ENCODE results near the gene FXYD5. TPM values are rescaled to one million over a fixed set of nuclear protein-coding genes. Genes with fewer than 3 reads are reported as not detected.

FXYD5 gene
- total RNA-seq, 1 donor from 2014 or later, result 12.4 TPM

DNA sequence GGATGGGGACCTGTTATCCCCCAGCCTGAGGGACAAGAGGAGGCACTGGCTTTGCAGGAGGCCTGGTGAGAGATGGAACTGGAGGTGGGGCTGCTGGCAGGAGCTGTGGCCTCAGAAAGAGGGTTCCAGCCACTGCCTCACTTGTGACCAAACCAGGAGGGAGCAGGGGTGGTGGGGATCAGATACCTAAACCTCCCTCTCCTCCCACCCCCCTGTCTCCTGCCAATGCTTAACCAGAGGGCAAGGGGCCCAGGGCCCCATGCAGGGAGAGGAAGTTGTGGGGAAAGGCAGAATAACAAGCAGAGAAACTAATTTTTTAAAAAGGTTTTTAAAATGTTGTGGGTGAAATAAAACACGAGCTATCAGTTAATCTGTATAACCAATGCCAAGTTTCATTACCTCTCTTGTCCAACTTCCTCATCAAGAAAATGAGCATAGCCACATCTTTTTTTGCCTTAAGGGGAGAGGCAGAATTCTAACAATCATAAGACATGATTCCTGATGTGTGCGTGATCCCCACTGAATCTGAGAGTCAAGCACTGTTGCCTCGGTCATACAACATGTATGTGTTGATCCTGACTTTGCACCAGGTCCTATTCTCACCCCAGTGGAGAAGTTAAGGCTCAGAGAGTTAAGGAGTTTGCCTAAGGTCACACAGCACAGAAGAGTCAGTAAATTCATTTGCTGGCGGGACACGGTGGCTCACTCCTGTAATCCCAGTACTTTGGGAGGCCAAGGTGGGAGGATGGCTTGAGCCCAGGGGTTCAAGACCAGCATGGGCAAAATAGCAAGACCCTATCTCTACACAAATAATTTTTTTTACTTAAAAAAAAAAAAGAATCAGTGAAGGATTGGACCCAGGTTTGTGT, 12.9 kb downstream of the FXYD5 start:
- TF ChIP-seq, protein P1, sequence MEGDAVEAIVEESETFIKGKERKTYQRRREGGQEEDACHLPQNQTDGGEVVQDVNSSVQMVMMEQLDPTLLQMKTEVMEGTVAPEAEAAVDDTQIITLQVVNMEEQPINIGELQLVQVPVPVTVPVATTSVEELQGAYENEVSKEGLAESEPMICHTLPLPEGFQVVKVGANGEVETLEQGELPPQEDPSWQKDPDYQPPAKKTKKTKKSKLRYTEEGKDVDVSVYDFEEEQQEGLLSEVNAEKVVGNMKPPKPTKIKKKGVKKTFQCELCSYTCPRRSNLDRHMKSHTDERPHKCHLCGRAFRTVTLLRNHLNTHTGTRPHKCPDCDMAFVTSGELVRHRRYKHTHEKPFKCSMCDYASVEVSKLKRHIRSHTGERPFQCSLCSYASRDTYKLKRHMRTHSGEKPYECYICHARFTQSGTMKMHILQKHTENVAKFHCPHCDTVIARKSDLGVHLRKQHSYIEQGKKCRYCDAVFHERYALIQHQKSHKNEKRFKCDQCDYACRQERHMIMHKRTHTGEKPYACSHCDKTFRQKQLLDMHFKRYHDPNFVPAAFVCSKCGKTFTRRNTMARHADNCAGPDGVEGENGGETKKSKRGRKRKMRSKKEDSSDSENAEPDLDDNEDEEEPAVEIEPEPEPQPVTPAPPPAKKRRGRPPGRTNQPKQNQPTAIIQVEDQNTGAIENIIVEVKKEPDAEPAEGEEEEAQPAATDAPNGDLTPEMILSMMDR (IDR thresholded peaks at IDR 0.05; ENCODE audit: insufficient read depth, low read length, severe bottlenecking), result no peak
- FAIRE-seq (no peak), DNase-seq (ENCODE audit: low read depth) (no peak)
- Histone ChIP-seq H3K4me3 (ENCODE audit: low read depth, low read length) (no peak overlapping the region), H3K36me3 (ENCODE audit: control insufficient read depth, insufficient read depth, low read length) (peaks cover 12% of the 10 kb centered on the region), H3K27me3 (ENCODE audit: control insufficient read depth, insufficient read depth, low read length) (no peaks in the 10 kb centered on the region)

DNA sequence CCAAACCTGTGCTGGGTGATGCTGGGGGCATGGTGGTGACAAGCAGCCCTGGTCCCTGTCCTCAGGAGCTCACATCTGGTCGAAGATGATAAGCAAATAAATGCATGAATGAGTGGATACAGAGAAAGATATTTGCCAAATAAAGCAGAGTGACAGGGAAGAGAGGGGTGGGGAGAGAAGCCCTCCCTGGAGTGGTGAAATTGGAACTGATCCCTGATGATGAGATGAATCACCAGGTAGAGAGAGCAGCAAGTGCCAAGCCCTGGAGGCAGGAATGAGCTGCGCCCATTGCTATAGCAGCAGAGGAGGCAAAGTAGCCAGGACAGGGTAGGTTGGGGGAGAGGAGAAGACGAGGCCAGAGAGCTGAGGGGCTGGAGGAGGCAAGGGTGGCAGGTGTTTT, 13.7 kb downstream of the FXYD5 start:
- DNase-seq (ENCODE audit: low read depth) (peak; percentile 83), FAIRE-seq (peak; percentile 28)
- peaks cover 12% of the 10 kb centered on the region for H3K36me3 ChIP-seq (ENCODE audit: control insufficient read depth, insufficient read depth, low read length)
- TF ChIP-seq, protein P1 (IDR thresholded peaks at IDR 0.05; ENCODE audit: insufficient read depth, low read length, severe bottlenecking), result peak; percentile 36
- H3K27me3 ChIP-seq (ENCODE audit: control insufficient read depth, insufficient read depth, low read length), result no peaks in the 10 kb centered on the region
- no peak overlapping the region for H3K4me3 ChIP-seq (ENCODE audit: low read depth, low read length)

DNA sequence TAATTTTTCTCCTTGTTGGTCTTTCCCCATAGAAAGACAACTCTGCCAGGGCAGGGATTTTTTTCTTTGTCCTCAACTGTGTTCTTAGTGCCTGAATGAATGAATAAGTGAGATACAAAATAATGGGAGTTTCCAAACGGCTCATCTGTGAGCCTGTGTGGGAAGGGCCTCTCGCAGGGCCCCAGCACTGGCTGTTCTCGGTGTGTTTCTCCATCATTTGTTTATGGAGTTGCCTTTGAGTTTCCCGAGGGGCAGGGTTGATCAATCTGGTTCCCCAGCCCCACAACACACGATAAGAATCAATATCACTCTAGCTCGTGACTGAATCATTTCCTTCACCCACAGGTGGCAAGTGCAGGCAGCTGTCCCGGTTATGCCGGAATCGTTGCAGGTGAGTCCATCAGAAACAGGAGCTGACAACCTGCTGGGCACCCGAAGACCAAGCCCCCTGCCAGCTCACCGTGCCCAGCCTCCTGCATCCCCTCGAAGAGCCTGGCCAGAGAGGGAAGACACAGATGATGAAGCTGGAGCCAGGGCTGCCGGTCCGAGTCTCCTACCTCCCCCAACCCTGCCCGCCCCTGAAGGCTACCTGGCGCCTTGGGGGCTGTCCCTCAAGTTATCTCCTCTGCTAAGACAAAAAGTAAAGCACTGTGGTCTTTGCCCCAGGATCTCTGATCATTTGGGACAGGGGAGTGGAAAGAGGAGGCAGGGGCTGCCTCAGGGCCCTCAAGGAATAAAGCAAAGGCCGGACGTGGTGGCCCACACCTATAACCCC, 14.9 kb downstream of the FXYD5 start:
- FAIRE-seq, result no peak
- TF ChIP-seq, protein P1 (IDR thresholded peaks at IDR 0.05; ENCODE audit: insufficient read depth, low read length, severe bottlenecking), result no peak
- no peaks in the 10 kb centered on the region for H3K27me3 ChIP-seq (ENCODE audit: control insufficient read depth, insufficient read depth, low read length)
- no peak overlapping the region for H3K4me3 ChIP-seq (ENCODE audit: low read depth, low read length)
- H3K36me3 ChIP-seq (ENCODE audit: control insufficient read depth, insufficient read depth, low read length), result peaks cover 7% of the 10 kb centered on the region
- DNase-seq (ENCODE audit: low read depth), result no peak

DNA sequence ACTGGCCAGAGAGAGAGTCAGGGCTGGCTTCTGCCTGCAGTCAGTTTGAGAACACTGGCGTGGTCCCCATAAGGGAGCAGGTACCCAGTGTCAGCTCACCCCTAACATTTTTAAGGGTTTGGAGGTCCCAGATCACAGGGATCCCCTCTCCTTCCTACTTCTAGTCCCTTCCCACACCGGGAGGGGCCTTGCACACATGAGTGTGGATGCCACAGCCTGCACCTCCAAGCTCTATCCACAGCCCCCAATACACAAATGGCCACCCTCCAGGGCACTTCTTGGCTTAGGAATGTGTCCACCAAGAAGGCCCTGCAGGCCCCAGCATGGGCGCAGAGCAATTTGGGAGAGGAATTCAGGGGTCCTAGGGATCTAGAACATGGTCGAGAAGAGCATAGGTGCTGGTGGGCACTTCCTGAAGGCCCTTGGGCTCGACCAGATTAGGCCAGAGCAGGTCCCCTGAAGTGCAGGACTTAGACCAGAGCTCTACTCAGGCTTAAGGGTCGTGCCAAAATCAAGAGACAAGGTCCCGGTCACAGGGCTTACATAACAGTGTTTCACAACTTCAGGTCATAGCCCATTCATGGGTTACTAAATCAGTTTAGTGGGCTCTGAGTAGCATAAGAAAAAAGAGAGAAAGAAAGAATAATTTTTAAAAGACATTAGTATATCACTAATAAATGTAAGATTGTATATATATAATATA, 16.0 kb downstream of the FXYD5 start:
- no peak overlapping the region for H3K4me3 ChIP-seq (ENCODE audit: low read depth, low read length)
- TF ChIP-seq, protein P1 (IDR thresholded peaks at IDR 0.05; ENCODE audit: insufficient read depth, low read length, severe bottlenecking), result no peak
- H3K36me3 ChIP-seq (ENCODE audit: control insufficient read depth, insufficient read depth, low read length), result peaks cover 6% of the 10 kb centered on the region
- no peaks in the 10 kb centered on the region for H3K27me3 ChIP-seq (ENCODE audit: control insufficient read depth, insufficient read depth, low read length)
- FAIRE-seq, result no peak
- no peak for DNase-seq (ENCODE audit: low read depth)

DNA sequence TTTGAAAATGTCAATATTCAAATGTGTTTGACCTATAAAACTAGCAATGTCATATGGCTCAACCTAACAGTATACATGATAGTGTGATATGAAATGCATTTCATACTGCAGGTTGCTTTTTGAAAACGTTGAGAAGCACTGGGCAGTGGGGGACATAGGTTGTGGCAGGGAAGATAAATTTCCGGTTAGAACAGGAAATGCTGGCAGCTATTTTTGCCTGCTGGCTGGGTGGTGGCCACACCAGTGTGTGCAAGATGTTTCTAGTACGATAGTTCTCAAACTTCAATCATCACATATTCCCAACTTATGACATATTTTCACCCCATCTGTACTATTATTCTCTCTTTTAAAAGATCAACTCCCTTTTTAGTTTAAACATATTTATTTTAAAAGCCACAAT, 17.2 kb downstream of the FXYD5 start:
- H3K36me3 ChIP-seq (ENCODE audit: control insufficient read depth, insufficient read depth, low read length), result peaks cover 2% of the 10 kb centered on the region

More for the DNA sequence above, 17.2 kb downstream of the FXYD5 start:
- DNase-seq (ENCODE audit: low read depth) (no peak), FAIRE-seq (no peak)
- no peaks in the 10 kb centered on the region for H3K27me3 ChIP-seq (ENCODE audit: control insufficient read depth, insufficient read depth, low read length)
- TF ChIP-seq, protein P1 (IDR thresholded peaks at IDR 0.05; ENCODE audit: insufficient read depth, low read length, severe bottlenecking), result no peak
- no peak overlapping the region for H3K4me3 ChIP-seq (ENCODE audit: low read depth, low read length)

Data from bronchial epithelial cell (primary cell).